ENCODE measurements around the gene EMC8. TPM values are rescaled to one million over a fixed set of nuclear protein-coding genes. Genes with fewer than 3 reads are reported as not detected.

Gene EMC8
- total and polyA plus RNA-seq, 4 donors, result 12.0 to 12.4 (median 12.2) TPM

DNA sequence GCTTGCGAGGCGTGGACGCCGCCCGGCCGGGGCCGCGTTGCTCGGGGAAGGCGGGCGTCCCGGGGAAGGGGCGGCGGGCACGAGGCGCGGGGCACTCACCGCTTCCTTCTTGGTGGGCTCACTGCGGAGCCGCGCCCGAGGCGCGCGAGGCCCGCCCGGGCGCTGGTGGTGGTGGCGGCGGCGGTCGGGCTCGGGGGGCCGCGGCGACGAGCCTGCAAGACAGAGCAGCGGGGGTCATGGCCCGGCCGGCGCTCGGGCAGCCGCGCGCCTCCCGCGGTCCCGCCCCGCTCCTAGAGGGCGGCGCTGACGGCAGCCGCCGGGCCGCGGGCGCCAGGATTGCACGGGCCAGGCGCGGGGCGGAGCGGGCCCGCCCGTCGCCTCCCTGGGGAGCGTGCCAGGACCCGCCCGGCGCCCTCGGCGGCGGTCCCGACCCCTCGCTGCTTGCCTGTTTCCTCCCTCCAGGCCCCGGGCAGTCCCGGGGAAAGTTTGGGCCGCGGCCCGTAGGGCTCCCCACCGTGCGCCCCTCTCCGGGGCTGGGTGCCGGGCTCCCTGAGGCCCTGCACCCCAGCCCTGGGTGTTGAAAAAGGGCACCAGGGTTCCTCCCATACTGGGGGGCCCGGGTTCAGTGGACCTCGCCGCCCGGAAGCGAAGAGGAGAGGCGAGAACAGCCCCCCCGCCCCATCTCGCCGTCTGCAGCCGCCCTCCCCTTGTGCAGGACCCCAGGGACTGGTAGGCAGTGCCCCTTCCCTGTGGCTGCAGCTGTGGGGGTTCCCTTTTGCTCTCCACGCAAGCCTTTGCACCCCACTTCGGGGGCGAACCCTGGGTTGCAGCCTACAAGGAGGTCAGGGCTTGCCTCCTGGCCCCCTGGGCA lies 48.3 kb downstream of the EMC8 start, which contains the start of gene C16orf74 (continued):
- TF ChIP-seq, protein P1, sequence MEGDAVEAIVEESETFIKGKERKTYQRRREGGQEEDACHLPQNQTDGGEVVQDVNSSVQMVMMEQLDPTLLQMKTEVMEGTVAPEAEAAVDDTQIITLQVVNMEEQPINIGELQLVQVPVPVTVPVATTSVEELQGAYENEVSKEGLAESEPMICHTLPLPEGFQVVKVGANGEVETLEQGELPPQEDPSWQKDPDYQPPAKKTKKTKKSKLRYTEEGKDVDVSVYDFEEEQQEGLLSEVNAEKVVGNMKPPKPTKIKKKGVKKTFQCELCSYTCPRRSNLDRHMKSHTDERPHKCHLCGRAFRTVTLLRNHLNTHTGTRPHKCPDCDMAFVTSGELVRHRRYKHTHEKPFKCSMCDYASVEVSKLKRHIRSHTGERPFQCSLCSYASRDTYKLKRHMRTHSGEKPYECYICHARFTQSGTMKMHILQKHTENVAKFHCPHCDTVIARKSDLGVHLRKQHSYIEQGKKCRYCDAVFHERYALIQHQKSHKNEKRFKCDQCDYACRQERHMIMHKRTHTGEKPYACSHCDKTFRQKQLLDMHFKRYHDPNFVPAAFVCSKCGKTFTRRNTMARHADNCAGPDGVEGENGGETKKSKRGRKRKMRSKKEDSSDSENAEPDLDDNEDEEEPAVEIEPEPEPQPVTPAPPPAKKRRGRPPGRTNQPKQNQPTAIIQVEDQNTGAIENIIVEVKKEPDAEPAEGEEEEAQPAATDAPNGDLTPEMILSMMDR (IDR thresholded peaks at IDR 0.05; ENCODE audit: low read depth, low read length, missing input control), result no peak
- TF ChIP-seq FOXA2 (IDR thresholded peaks at IDR 0.05), result no peak
- TF ChIP-seq HNF4G (IDR thresholded peaks at IDR 0.05), result no peak
- TF ChIP-seq, protein P2, sequence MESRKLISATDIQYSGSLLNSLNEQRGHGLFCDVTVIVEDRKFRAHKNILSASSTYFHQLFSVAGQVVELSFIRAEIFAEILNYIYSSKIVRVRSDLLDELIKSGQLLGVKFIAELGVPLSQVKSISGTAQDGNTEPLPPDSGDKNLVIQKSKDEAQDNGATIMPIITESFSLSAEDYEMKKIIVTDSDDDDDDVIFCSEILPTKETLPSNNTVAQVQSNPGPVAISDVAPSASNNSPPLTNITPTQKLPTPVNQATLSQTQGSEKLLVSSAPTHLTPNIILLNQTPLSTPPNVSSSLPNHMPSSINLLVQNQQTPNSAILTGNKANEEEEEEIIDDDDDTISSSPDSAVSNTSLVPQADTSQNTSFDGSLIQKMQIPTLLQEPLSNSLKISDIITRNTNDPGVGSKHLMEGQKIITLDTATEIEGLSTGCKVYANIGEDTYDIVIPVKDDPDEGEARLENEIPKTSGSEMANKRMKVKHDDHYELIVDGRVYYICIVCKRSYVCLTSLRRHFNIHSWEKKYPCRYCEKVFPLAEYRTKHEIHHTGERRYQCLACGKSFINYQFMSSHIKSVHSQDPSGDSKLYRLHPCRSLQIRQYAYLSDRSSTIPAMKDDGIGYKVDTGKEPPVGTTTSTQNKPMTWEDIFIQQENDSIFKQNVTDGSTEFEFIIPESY (IDR thresholded peaks at IDR 0.05), result no peak

DNA sequence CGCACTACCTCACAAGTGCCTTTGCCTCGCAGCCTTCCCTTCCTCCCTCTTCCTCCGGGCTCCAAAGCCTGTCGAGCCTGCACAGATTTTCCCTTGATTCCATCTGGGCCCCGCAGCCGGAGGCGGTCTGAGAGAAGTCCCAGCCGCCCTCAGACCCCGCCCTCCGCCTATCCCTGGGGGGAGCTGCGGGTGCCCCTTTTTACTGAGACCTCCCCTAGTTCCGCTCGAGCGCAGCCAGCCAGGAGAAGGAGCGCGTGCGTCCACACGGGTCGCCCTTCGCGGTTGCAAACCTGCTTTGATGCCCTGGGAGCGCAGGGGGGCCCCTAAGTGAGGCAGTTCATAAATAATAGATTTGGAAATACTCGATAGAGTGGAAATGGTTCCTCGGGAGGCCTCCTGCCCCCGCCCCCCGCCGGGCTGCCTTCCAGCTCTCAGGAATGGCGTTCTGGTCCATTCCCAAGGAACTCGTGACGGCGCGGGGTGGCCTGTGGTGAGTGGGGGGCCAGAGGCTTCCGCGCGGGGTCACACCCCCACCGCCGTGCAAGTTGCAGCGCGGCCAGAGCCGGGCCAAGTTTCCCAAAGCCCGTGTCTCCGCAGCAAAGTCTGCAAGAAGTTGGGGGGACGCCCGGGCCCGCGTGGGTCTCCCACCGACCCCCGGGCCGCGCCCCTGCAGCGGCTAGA lies 49.1 kb downstream of the EMC8 start:
- peak overlapping the region; percentile 26 to 62 (median 45) for H3K4me3 ChIP-seq (ENCODE audit: low read depth in 1 of 3, low read length in 3 of 3)
- H3K27me3 ChIP-seq (ENCODE audit: control insufficient read depth in 4 of 4, insufficient read depth in 4 of 4, low read length in 3 of 4), result no peaks in the 10 kb centered on the region
- peaks cover 3 to 12% (median 8%) of the 10 kb centered on the region in 4 donors for H3K4me1 ChIP-seq (ENCODE audit: control insufficient read depth in 4 of 4, insufficient read depth in 4 of 4, low read length in 3 of 4)
- no peak for DNase-seq (ENCODE audit: low spot score)
- TF ChIP-seq, protein P3, sequence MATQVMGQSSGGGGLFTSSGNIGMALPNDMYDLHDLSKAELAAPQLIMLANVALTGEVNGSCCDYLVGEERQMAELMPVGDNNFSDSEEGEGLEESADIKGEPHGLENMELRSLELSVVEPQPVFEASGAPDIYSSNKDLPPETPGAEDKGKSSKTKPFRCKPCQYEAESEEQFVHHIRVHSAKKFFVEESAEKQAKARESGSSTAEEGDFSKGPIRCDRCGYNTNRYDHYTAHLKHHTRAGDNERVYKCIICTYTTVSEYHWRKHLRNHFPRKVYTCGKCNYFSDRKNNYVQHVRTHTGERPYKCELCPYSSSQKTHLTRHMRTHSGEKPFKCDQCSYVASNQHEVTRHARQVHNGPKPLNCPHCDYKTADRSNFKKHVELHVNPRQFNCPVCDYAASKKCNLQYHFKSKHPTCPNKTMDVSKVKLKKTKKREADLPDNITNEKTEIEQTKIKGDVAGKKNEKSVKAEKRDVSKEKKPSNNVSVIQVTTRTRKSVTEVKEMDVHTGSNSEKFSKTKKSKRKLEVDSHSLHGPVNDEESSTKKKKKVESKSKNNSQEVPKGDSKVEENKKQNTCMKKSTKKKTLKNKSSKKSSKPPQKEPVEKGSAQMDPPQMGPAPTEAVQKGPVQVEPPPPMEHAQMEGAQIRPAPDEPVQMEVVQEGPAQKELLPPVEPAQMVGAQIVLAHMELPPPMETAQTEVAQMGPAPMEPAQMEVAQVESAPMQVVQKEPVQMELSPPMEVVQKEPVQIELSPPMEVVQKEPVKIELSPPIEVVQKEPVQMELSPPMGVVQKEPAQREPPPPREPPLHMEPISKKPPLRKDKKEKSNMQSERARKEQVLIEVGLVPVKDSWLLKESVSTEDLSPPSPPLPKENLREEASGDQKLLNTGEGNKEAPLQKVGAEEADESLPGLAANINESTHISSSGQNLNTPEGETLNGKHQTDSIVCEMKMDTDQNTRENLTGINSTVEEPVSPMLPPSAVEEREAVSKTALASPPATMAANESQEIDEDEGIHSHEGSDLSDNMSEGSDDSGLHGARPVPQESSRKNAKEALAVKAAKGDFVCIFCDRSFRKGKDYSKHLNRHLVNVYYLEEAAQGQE (IDR thresholded peaks at IDR 0.05), result no peak
- TF ChIP-seq NR2F2 (IDR thresholded peaks at IDR 0.05), result no peak
- TF ChIP-seq JUND (IDR thresholded peaks at IDR 0.05), result no peak
- TF ChIP-seq TAF1 (conservative IDR thresholded peaks at IDR 0.05), result no peak
- TF ChIP-seq FOXA1 (IDR thresholded peaks at IDR 0.05), result no peak
- TF ChIP-seq FOXA2 (IDR thresholded peaks at IDR 0.05), result no peak
- TF ChIP-seq, protein P2 (IDR thresholded peaks at IDR 0.05), result no peak
- no peak for TF ChIP-seq SP1 (IDR thresholded peaks at IDR 0.05)
- no peak for TF ChIP-seq HNF4A (conservative IDR thresholded peaks at IDR 0.05)
- TF ChIP-seq RXRA (IDR thresholded peaks at IDR 0.05), result no peak
- TF ChIP-seq GABPA (IDR thresholded peaks at IDR 0.05 in 1 of 2, conservative IDR thresholded peaks at IDR 0.05 in 1 of 2), result no peak
- TF ChIP-seq, protein P4, sequence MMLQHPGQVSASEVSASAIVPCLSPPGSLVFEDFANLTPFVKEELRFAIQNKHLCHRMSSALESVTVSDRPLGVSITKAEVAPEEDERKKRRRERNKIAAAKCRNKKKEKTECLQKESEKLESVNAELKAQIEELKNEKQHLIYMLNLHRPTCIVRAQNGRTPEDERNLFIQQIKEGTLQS (IDR thresholded peaks at IDR 0.05), result no peak
- TF ChIP-seq YY1 (IDR thresholded peaks at IDR 0.05), result no peak
- TF ChIP-seq EGR1 (IDR thresholded peaks at IDR 0.05; ENCODE audit: low read depth in 2 of 2), result no peak
- WGBS, result 13% methylated on average over 51 of the region's 51 CpGs
- no peak overlapping the region for H3K27ac ChIP-seq (ENCODE audit: low read depth in 1 of 2, low read length in 2 of 2)
- no peak overlapping the region for H3K9ac ChIP-seq (ENCODE audit: low read depth in 1 of 2, low read length in 2 of 2)
- no peaks in the 10 kb centered on the region for H3K9me3 ChIP-seq (ENCODE audit: control insufficient read depth in 4 of 4, low read length in 3 of 4)
- H3K36me3 ChIP-seq (ENCODE audit: control insufficient read depth in 4 of 4, insufficient read depth in 3 of 4, low read depth in 1 of 4, low read length in 3 of 4), result no peaks in the 10 kb centered on the region

All from liver (tissue), 9 donors.